Sigmoid colon (tissue), 7 donors: Measurements from ENCODE around the gene MAIP1. TPM values are rescaled to one million over a fixed set of nuclear protein-coding genes. Genes with fewer than 3 reads are reported as not detected.

Experiments
- DNase-seq: peaks from one replicate; pipeline ENCODE4 v3.0.0-alpha.2; 2019
- H3K27ac ChIP-seq, 4 donors: fragments of 200-600 bp; sonication (generic); one replicate each; pipeline ENCODE4 v1.5.1; 2016 to 2019; ENCODE audit warnings: mild to moderate bottlenecking in 1 of 4
- H3K27me3 ChIP-seq, 3 donors: fragments of 200-600 bp; sonication (generic); one replicate each; pipeline ENCODE4 v1.5.1; 2019; ENCODE audit warnings: mild to moderate bottlenecking in 1 of 3
- H3K36me3 ChIP-seq, 4 donors: fragments of 200-600 bp; sonication (generic); one replicate each; pipeline ENCODE4 v1.5.1; 2016 to 2019
- H3K4me1 ChIP-seq, 4 donors: fragments of 200-600 bp; sonication (generic); one replicate each; pipeline ENCODE4 v1.5.1; 2017 to 2019
- H3K4me3 ChIP-seq, 4 donors: fragments of 200-600 bp; sonication (generic); one replicate each; pipeline ENCODE4 v1.5.1; 2017 to 2019; ENCODE audit warnings: mild to moderate bottlenecking in 2 of 4, moderate library complexity in 1 of 4
- H3K9me3 ChIP-seq, 4 donors: fragments of 200-600 bp in 3 of 4; sonication (generic) in 3 of 4; one replicate each; pipeline versions ENCODE4 v1.5.1 to v1.6.1; 2013 to 2019
- CTCF ChIP-seq, 4 experiments: fragments of 450-650 bp in 3 of 4; fragments of 200-600 bp in 1 of 4; IDR thresholded peaks; one replicate each; pipeline ENCODE4 v1.5.1; 2016 to 2019; ENCODE audit warnings: antibody characterized with exemption in 4 of 4, mild to moderate bottlenecking in 3 of 4, moderate library complexity in 2 of 4
- EP300 ChIP-seq, 4 donors: sonication (generic); formaldehyde crosslinking; IDR thresholded peaks; one replicate each; pipeline ENCODE4 v1.6.1; 2017; ENCODE audit warnings: antibody characterized with exemption in 4 of 4
- POLR2A ChIP-seq, 2 donors: fragments of 450-650 bp; IDR thresholded peaks; one replicate each; pipeline ENCODE4 v1.6.1; 2016; ENCODE audit warnings: antibody characterized with exemption in 2 of 2, mild to moderate bottlenecking in 2 of 2, moderate library complexity in 2 of 2
- POLR2AphosphoS5 ChIP-seq, 4 donors: sonication (generic); formaldehyde crosslinking; IDR thresholded peaks; one replicate each; pipeline ENCODE4 v1.6.1; 2017; ENCODE audit warnings: antibody characterized with exemption in 4 of 4
- WGBS, 2 donors: extraction: QIAGEN DNeasy Blood & Tissue Kit; methylation state at CpG; one replicate each; pipeline ENCODE4 v1.1.7; 2013; 5-methylcytosine and 5-hydroxymethylcytosine counted together
- intact Hi-C: fragments of 100-400 bp; cut with DNase I; formaldehyde crosslinking; loops from one replicate; pipeline ENCODE4 v1.15.1; 2023
- polyA plus RNA-seq, 3 donors: library from polyadenylated mRNA; stranded (reverse); fragments of 200-250 nt; gene quantifications; one replicate each; pipeline ENCODE4 v1.2.3, GENCODE V29; 2013
- total RNA-seq, 4 donors: library from RNA; depleted of rRNA; stranded (reverse); fragments of >200 nt; gene quantifications; one replicate each; pipeline ENCODE4 v1.1.0, GENCODE V29; 2016
- donor health status: healthy with polysubstance abuse.
- donor health status: Bipolar disorder and iron deficiency.
- donor health status: healthy.

Gene MAIP1
- total RNA-seq = 10 to 100 TPM; 13.3 to 20.3 (median 17.5) TPM
- polyA plus RNA-seq = 10 to 100 TPM; 20.4 to 54.1 (median 20.4) TPM

GRCh38 chr2:199955339-199956061, at the start of gene MAIP1, which contains the start of gene TYW5:
Gene MAIP1 (plus strand): TSS chr2:199955582. CDS start chr2:199955799, 217 bp downstream.
Gene TYW5 (minus strand): TSS chr2:199955491. CDS start chr2:199955470, 21 bp downstream.
- Histone ChIP-seq H3K27me3 (no peaks in the 10 kb centered on the region), H3K36me3 (peaks cover 0 to 20% (median 6%) of the 10 kb centered on the region in 4 donors), H3K4me3 (peak within 1 kb of the TSS; percentile 73 to 99 (median 86)), H3K27ac (peak within 1 kb of the TSS; percentile 84 to 91 (median 88)), H3K4me1 (peaks cover 0 to 40% (median 34%) of the 10 kb centered on the region in 4 donors), H3K9me3 (no peaks in the 10 kb centered on the region)
- TF ChIP-seq CTCF (IDR thresholded peaks at IDR 0.05) (peak in 1 of 4 experiments; percentile 3), EP300 (IDR thresholded peaks at IDR 0.05) (no peak), POLR2AphosphoS5 (IDR thresholded peaks at IDR 0.05) (peak; percentile 58 to 79 (median 66)), POLR2A (IDR thresholded peaks at IDR 0.05) (peak; percentile 36 to 65)
- peak; percentile 87 for DNase-seq
- WGBS, 2 donors = 0% methylated on average over 64 of the region's 64 CpGs
- intact Hi-C loops = loop anchor here (1.0 kb wide), 1 partner anchor 44 kb away; the partner anchor contains the start of gene C2orf69

GRCh38 chr2:199907008-199907714, 48.2 kb upstream of the MAIP1 start:
- H3K4me1 ChIP-seq = peaks cover 0 to 11% (median 8%) of the 10 kb centered on the region in 4 donors
- H3K36me3 ChIP-seq = no peaks in the 10 kb centered on the region
- no peak overlapping the region for H3K27ac ChIP-seq
- intact Hi-C loops = no loop called here
- H3K27me3 ChIP-seq = no peaks in the 10 kb centered on the region
- TF ChIP-seq CTCF (IDR thresholded peaks at IDR 0.05) = no peak
- no peak for TF ChIP-seq POLR2AphosphoS5 (IDR thresholded peaks at IDR 0.05)
- no peak for TF ChIP-seq POLR2A (IDR thresholded peaks at IDR 0.05)
- TF ChIP-seq EP300 (IDR thresholded peaks at IDR 0.05) = no peak
- 79 to 85% methylated on average over 2 of the region's 2 CpGs for whole genome bisulfite sequencing, 2 donors
- H3K9me3 ChIP-seq = no peaks in the 10 kb centered on the region
- no peak for DNase-seq
- no peak overlapping the region for H3K4me3 ChIP-seq

GRCh38 chr2:199910338-199911051, 44.9 kb upstream of the MAIP1 start:
- Histone ChIP-seq H3K9me3 (no peaks in the 10 kb centered on the region), H3K36me3 (no peaks in the 10 kb centered on the region), H3K27me3 (no peaks in the 10 kb centered on the region), H3K4me1 (peaks cover 0 to 29% (median 14%) of the 10 kb centered on the region in 4 donors), H3K27ac (peak overlapping the region in 3 of 4 donors; percentile 95 to 99 (median 97)), H3K4me3 (peak overlapping the region in 3 of 4 donors; percentile 75 to 95 (median 80))
- TF ChIP-seq POLR2A (IDR thresholded peaks at IDR 0.05) (no peak), EP300 (IDR thresholded peaks at IDR 0.05) (no peak), POLR2AphosphoS5 (IDR thresholded peaks at IDR 0.05) (no peak), CTCF (IDR thresholded peaks at IDR 0.05) (no peak)
- DNase-seq = no peak
- intact Hi-C loops = loop anchor here (1.0 kb wide), 2 partner anchors 45 to 59 kb away; partner anchors contain the start of genes FTCDNL1, MAIP1 and TYW5
- 41 to 49% methylated on average over 18 of the region's 18 CpGs for WGBS, 2 donors

- TF ChIP-seq POLR2A (IDR thresholded peaks at IDR 0.05) (peak; percentile 40 to 79), POLR2AphosphoS5 (IDR thresholded peaks at IDR 0.05) (peak; percentile 80 to 92 (median 87)), EP300 (IDR thresholded peaks at IDR 0.05) (no peak), CTCF (IDR thresholded peaks at IDR 0.05) (no peak)
- Histone ChIP-seq H3K27ac (peak within 1 kb of the TSS; percentile 95 to 99 (median 98)), H3K4me3 (peak within 1 kb of the TSS; percentile 75 to 95 (median 78)), H3K27me3 (no peaks in the 10 kb centered on the region), H3K9me3 (no peaks in the 10 kb centered on the region), H3K4me1 (peaks cover 0 to 29% (median 14%) of the 10 kb centered on the region in 4 donors), H3K36me3 (no peaks in the 10 kb centered on the region)
- 0% methylated on average over 85 of the region's 85 CpGs for WGBS, 2 donors
- intact Hi-C loops = loop anchor here (1.0 kb wide), 2 partner anchors 44 to 60 kb away; partner anchors contain the start of genes FTCDNL1, MAIP1 and TYW5
- DNase-seq = peak; percentile 98
These were observed 44.1 kb upstream of the MAIP1 start, which contains the start of gene C2orf69 for GRCh38 chr2:199911052-199911876. Gene C2orf69 (plus strand): TSS chr2:199911293. CDS start chr2:199911439, 146 bp downstream.
